ENCODE data around the gene LAMA5.

LAMA5 gene

GRCh38 chr20:62277253-62277652, 89.9 kb downstream of the LAMA5 start:
- no peak for DNase-seq

DNA sequence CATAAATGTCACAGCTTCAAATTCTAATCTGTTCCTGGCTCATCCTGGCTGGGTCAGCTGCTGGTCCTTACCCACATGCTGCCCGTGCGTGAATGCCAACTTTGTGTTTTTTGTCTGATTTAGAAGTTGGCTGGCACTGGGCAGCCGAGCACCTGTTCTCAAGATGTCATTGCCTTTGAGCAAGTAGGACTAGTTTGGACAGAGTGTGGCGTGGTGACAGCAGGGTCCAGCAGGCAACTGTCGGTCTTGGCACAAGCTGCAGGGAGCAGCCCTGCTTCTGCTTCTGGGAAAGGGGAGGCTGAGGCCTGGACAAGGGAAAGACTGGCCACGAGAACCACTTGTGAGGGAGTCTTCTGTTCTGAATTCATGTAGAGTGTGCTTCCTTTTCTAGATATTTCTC, 90.7 kb downstream of the LAMA5 start:
- DNase-seq, result no peak

DNA sequence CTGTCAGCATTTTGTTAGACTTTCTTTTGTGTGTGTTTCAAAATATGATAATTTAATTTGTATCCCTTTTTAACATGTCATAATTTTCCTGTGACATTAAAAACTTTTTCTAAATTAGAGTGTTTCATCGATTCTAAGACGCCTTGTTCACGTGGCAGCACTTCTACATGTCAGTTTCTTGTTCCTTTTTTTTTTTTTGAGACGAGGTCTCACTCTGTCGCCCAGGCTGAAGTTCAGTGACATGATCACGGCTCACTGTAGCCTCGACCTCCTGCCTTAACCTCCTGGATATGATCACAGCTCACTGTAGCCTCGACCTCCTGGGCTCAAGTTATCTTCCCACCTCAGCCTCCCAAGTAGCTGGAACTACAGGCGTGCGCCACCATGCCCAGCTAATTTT, 91.9 kb downstream of the LAMA5 start:
- no peak for DNase-seq

DNA sequence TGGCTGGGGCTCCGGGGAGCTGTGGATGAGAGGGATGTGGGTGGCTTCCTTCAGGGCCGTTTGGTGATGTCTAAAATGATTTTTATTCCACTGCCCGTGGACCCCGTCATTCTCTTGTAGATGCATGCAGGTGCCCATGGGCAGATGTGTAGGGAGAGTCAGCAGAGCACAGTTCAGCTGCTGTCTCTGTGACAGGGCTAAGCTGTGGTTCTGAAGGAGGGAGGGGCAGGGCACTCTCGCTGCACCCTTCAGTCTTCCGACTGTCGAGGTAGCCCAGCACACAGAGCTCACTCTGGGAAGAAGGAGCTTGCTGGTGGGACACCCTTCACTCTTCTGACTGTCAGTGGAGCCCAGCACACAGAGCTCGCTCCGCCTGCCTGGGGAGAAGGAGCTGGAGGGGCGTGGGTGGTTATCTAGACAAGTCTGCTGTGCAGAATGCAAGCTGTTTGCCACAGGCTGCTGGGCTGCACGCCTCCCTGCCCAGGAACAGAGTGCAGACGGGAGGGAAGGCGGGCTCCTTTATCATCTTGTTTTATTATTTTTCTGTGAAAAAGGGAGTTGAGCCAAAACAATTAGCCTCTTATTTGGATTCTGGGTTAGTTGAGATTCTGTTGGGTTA, 92.7 kb downstream of the LAMA5 start:
- DNase-seq, result no peak

GRCh38 chr20:62273416-62273815, 93.7 kb downstream of the LAMA5 start:
- DNase-seq, result no peak

- no peak for DNase-seq
Measured at GRCh38 chr20:62272200-62272599, 94.9 kb downstream of the LAMA5 start.

GRCh38 chr20:62269871-62270270, 97.2 kb downstream of the LAMA5 start:
- no peak for DNase-seq

DNA sequence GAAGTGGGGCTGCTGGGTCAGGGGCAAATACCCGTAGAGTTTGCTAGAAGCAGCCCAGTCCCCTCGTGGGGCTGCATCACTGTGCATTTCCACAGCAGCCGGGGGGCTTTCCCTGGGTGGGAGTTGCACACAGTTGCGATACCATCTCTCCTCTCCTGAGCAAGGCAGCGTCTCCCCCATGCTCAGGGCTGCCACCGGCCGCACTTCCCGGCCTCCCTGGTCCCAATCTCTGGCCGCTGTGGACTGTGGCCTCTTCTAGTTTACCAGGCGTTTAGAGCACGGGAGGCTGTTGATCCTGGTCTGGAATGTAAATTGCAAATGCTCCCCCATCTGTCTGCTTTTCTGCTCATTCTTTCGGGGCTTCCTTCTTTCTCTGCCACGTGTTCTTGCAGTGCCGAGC, 97.7 kb downstream of the LAMA5 start:
- no peak for DNase-seq

DNA sequence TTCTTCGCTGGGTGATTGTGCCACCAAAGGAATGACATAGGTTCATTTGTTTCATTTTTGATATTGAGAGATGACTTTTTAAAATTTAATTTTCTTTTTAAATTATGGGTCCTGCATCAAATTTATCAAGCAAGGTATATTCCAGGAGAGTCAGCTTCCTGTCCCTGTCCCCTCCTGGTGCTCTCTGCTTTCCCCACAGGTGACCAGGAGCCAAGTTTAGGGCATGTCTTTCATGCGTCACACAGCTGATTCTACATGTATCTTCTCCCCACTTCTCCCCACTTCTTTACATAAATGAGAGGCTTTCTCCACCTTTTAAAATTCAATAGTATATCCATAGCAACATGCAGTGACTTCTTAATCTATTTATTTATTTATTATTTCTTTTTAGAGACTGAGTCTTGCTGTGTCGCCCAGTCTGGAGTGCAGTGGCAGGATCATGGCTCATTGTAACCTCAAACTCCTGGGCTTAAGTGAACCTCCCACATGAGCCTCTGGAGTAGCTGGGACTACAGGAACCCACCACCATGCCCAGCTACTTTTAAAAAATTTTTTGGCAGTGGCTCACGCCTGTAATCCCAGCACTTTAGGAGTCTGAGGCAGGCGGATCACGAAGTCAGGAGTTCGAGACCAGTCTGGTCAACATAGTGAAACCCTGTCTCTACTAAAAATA, 98.7 kb downstream of the LAMA5 start:
- no peak for DNase-seq

DNA sequence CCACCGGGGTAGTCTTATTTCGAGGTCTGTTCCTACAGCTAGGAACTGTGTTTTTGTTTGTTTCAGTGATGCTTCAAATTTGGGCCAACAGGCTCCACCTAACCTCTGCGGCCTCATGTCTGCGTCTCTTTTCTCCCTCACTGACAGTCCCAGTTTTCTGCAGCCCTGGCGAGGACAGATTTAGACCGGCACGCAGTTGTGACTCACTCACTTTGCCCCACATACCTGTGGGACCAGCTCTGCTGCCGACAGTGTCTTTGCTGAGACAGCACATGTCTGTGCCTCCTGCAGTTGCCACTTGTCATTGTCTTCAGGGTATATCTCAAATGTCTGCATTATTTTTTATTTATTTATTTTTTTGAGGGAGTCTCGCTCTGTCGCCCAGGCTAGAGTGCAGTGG, 99.6 kb downstream of the LAMA5 start:
- no peak for DNase-seq

- no peak for DNase-seq
Measured at GRCh38 chr20:62266851-62267250, 100.3 kb downstream of the LAMA5 start.

GRCh38 chr20:62266340-62266739, 100.8 kb downstream of the LAMA5 start:
- no peak for DNase-seq

DNA sequence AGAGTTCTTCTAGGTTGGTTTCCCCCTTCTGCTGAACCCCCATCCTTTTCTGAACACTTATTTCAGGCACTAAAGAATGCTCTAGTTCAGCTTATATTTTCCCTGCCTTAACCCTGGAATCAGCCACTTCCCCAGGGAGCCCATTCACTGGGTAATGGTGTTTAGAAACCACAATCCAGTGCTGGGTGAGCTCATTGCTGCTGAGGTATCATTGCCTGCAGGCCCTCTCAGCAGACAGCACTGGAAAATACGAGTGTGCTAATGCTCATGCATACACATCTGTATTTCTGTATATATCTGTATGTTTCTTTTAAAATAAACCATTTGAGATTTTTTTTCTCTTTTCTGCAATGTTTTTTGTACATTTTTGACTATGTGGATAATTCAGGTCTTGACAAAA, 101.7 kb downstream of the LAMA5 start:
- no peak for DNase-seq

DNA sequence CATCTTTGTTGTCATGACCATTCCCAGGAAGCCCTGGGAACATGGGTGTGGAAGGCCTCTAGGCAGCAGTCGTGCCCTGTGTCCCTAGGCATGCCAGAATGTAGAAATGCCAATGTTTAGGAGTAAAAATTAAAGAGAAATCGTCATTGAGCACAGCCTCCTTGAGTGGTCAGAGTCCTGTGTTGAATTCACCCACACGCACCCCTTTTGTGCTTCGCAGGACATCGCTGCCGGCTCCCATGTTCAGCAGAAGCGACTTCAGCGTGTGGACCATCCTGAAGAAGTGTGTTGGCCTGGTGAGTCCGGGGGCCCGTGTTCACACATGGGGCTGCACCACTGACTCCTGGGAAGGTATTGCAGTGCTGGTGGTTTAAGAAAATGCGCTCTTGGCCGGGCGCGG, 103.7 kb downstream of the LAMA5 start:
- DNase-seq, result no peak

GRCh38 chr20:62262064-62262463, 105.0 kb downstream of the LAMA5 start:
- no peak for DNase-seq

DNA sequence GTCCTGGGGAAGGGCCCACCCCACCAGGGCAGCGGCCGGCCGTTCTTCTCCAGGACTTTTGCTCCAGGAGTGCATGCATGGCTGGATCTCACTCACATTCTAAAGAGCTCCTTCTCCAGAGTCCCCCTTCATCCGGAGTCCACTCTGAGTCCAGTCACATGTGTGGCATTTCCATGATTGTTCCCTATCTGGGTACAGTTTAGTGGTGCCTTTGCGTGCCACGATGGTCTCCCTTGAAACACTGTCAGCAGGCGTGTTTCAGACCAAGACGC, 107.9 kb downstream of the LAMA5 start:
- DNase-seq, result no peak
